H9 (cell line): ENCODE data around the gene FREM1. TPM values are rescaled to one million over a fixed set of nuclear protein-coding genes. Genes with fewer than 3 reads are reported as not detected.

Source experiments
- DNase-seq: peaks from one replicate; pipeline ENCODE4 v3.0.0-alpha.2; 2017
- H2AFZ ChIP-seq: one replicate; pipeline ENCODE4 v1.6.1; 2013; ENCODE audit warnings: mild to moderate bottlenecking, low read length, control low read depth, moderate library complexity
- H2AK5ac ChIP-seq: 2 replicates; pipeline ENCODE4 v1.6.1; 2013; ENCODE audit warnings: low read length, control low read depth, mixed read lengths; ENCODE audit not compliant: insufficient read length
- H2BK120ac ChIP-seq: one replicate; pipeline ENCODE4 v1.6.1; 2013; ENCODE audit warnings: low read depth, mild to moderate bottlenecking, low read length, control low read depth, inconsistent platforms; ENCODE audit not compliant: poor library complexity, severe bottlenecking
- H2BK12ac ChIP-seq: 2 replicates; pipeline ENCODE4 v1.6.1; 2013; ENCODE audit warnings: low read length, control low read depth, mixed read lengths, low read depth; ENCODE audit not compliant: insufficient read length
- H2BK15ac ChIP-seq: 2 replicates; pipeline ENCODE4 v1.6.1; 2013; ENCODE audit warnings: low read depth, low read length, control low read depth
- H2BK20ac ChIP-seq: one replicate; pipeline ENCODE4 v1.6.1; 2013; ENCODE audit warnings: low read depth, mild to moderate bottlenecking, low read length, control low read depth, inconsistent platforms; ENCODE audit not compliant: poor library complexity, severe bottlenecking
- H2BK5ac ChIP-seq: 2 replicates; pipeline ENCODE4 v1.6.1; 2013; ENCODE audit warnings: low read length, control low read depth, mixed read lengths; ENCODE audit not compliant: insufficient read length
- H3K14ac ChIP-seq: 2 replicates; pipeline ENCODE4 v1.6.1; 2013; ENCODE audit warnings: low read length, control low read depth; ENCODE audit not compliant: insufficient read depth
- H3K18ac ChIP-seq: 2 replicates; pipeline ENCODE4 v1.6.1; 2013; ENCODE audit warnings: low read depth, mild to moderate bottlenecking, mixed read lengths, low read length, control low read depth; ENCODE audit not compliant: insufficient read length
- H3K23ac ChIP-seq: 2 replicates; pipeline ENCODE4 v1.6.1; 2013; ENCODE audit warnings: low read length, control low read depth, mixed read lengths, low read depth; ENCODE audit not compliant: insufficient read length
- H3K23me2 ChIP-seq: 2 replicates; pipeline ENCODE4 v1.6.1; 2013; ENCODE audit warnings: low read depth, mild to moderate bottlenecking, mixed read lengths, low read length, control low read depth; ENCODE audit not compliant: insufficient read length, poor library complexity, severe bottlenecking
- H3K27ac ChIP-seq: 2 replicates; pipeline ENCODE4 v1.5.1; 2013; ENCODE audit warnings: low read length, control low read depth, mixed read lengths, low read depth; ENCODE audit not compliant: insufficient read length
- H3K27me3 ChIP-seq: 2 replicates; pipeline ENCODE4 v1.6.1; 2013; ENCODE audit warnings: low read length, control low read depth, inconsistent platforms; ENCODE audit not compliant: insufficient read depth
- H3K4ac ChIP-seq: 2 replicates; pipeline ENCODE4 v1.6.1; 2013; ENCODE audit warnings: low read depth, mild to moderate bottlenecking, control low read depth, inconsistent platforms, low read length, moderate library complexity
- H3K4me1 ChIP-seq: 2 replicates; pipeline ENCODE4 v1.6.1; 2013; ENCODE audit warnings: low read length, control low read depth, inconsistent platforms; ENCODE audit not compliant: insufficient read depth
- H3K4me2 ChIP-seq: 2 replicates; pipeline ENCODE4 v1.6.1; 2013; ENCODE audit warnings: low read length, control low read depth, mixed read lengths; ENCODE audit not compliant: insufficient read length, insufficient read depth
- H3K56ac ChIP-seq: 2 replicates; pipeline ENCODE4 v1.6.1; 2013; ENCODE audit warnings: low read depth, mild to moderate bottlenecking, mixed read lengths, low read length, control low read depth; ENCODE audit not compliant: insufficient read length
- H3K79me1 ChIP-seq: 2 replicates; pipeline ENCODE4 v1.6.1; 2013; ENCODE audit warnings: low read depth, mild to moderate bottlenecking, moderate library complexity, low read length, control low read depth, inconsistent platforms; ENCODE audit not compliant: insufficient read depth, poor library complexity, severe bottlenecking
- H3K79me2 ChIP-seq: 2 replicates; pipeline ENCODE4 v1.6.1; 2013; ENCODE audit warnings: low read length, control low read depth, inconsistent platforms; ENCODE audit not compliant: insufficient read depth
- H3K9ac ChIP-seq: 2 replicates; pipeline ENCODE4 v1.6.1; 2013; ENCODE audit warnings: low read length, control low read depth, mixed read lengths; ENCODE audit not compliant: insufficient read length; ENCODE audit errors: extremely low read depth
- H3K9me3 ChIP-seq: one replicate; pipeline ENCODE4 v1.6.1; 2013; ENCODE audit warnings: low read depth, low read length, inconsistent platforms; ENCODE audit not compliant: control insufficient read depth
- H3T11ph ChIP-seq: one replicate; pipeline ENCODE4 v1.6.1; 2013; ENCODE audit warnings: mild to moderate bottlenecking, low read length, control low read depth, inconsistent platforms
- H4K20me1 ChIP-seq: one replicate; pipeline ENCODE4 v1.6.1; 2013; ENCODE audit not compliant: control insufficient read depth, insufficient read length, insufficient read depth
- H4K5ac ChIP-seq: 2 replicates; pipeline ENCODE4 v1.6.1; 2013; ENCODE audit warnings: low read depth, mild to moderate bottlenecking, mixed read lengths, low read length, control low read depth; ENCODE audit not compliant: insufficient read length
- H4K8ac ChIP-seq: replicated peaks from 2 replicates; pipeline ENCODE4 v1.6.1; 2013; ENCODE audit warnings: low read length, control low read depth, mixed read lengths, low read depth; ENCODE audit not compliant: insufficient read length
- H4K91ac ChIP-seq: 2 replicates; pipeline ENCODE4 v1.6.1; 2013; ENCODE audit warnings: low read depth, mild to moderate bottlenecking, moderate library complexity, mixed read lengths, low read length, control low read depth; ENCODE audit not compliant: insufficient read length
- H3K27ac Mint-ChIP-seq, 3 experiments: 2 replicates in 2 of 3; 3 replicates in 1 of 3; pipeline ENCODE4 v1.8.0; 2020 to 2021; ENCODE audit warnings: mixed read lengths in 3 of 3, mild to moderate bottlenecking in 1 of 3, moderate library complexity in 1 of 3
- H3K27me3 Mint-ChIP-seq: 2 replicates; pipeline ENCODE4 v1.8.0; 2021; ENCODE audit warnings: low read depth, mild to moderate bottlenecking, moderate library complexity, mixed read lengths
- H3K36me3 Mint-ChIP-seq, 3 experiments: 2 replicates in 2 of 3; 3 replicates in 1 of 3; pipeline ENCODE4 v1.8.0; 2020 to 2021; ENCODE audit warnings: low read depth in 3 of 3, mixed read lengths in 3 of 3; ENCODE audit not compliant: insufficient read depth in 1 of 3
- H3K4me1 Mint-ChIP-seq, 2 experiments: 2 replicates each; pipeline ENCODE4 v1.8.0; 2020; ENCODE audit warnings: mixed read lengths in 2 of 2
- H3K4me3 Mint-ChIP-seq, 2 experiments: 2 replicates in 1 of 2; 3 replicates in 1 of 2; pipeline ENCODE4 v1.8.0; 2020 to 2021; ENCODE audit warnings: mild to moderate bottlenecking in 2 of 2, mixed read lengths in 2 of 2, moderate library complexity in 1 of 2
- H3K9me3 Mint-ChIP-seq, 2 experiments: 2 replicates in 1 of 2; 3 replicates in 1 of 2; pipeline ENCODE4 v1.8.0; 2020; ENCODE audit warnings: mild to moderate bottlenecking in 2 of 2, mixed read lengths in 2 of 2, moderate library complexity in 1 of 2
- CTCF ChIP-seq: fragments of 200-600 bp; sonication (generic); conservative IDR thresholded peaks from 3 replicates; pipeline ENCODE4 v1.8.0; 2021; ENCODE audit warnings: antibody characterized with exemption, mild to moderate bottlenecking
- total RNA-seq: library from RNA; stranded (reverse); gene quantifications from 2 replicates; pipeline ENCODE4 v1.2.1, GENCODE V29; 2021

Gene FREM1
- total RNA-seq, 1 experiment from 2014 or later: 0.44 TPM

- H3K27me3 ChIP-seq: no peaks in the 10 kb centered on the region
- no peak overlapping the region for H4K5ac ChIP-seq
- H2BK120ac ChIP-seq: no peak overlapping the region
- H3K9me3 Mint-ChIP-seq: no peaks in the 10 kb centered on the region
- no peak overlapping the region for H4K8ac ChIP-seq
- DNase-seq: no peak
- H3T11ph ChIP-seq: no peak overlapping the region
- H3K9ac ChIP-seq: no peak overlapping the region
- no peak overlapping the region for H3K18ac ChIP-seq
- no peak overlapping the region for H4K91ac ChIP-seq
- no peak overlapping the region for H2AK5ac ChIP-seq
- H2BK12ac ChIP-seq: no peak overlapping the region
- H3K56ac ChIP-seq: no peak overlapping the region
- H3K27me3 Mint-ChIP-seq: no peaks in the 10 kb centered on the region
- H3K4me1 Mint-ChIP-seq: peaks cover 20% of the 10 kb centered on the region in 2 experiments
- no peak overlapping the region for H3K27ac ChIP-seq
- no peaks in the 10 kb centered on the region for H3K23me2 ChIP-seq
- no peak overlapping the region for H3K4ac ChIP-seq
- peaks cover 0 to 3% (median 0%) of the 10 kb centered on the region in 3 experiments; a peak in 2 of 7 replicates for H3K36me3 Mint-ChIP-seq
- no peak overlapping the region for H2BK20ac ChIP-seq
- no peaks in the 10 kb centered on the region for H3K79me1 ChIP-seq
- H3K14ac ChIP-seq: no peak overlapping the region
- H3K4me1 ChIP-seq: no peaks in the 10 kb centered on the region; the same call in 1 of the 2 replicates
- no peak overlapping the region for H3K4me3 Mint-ChIP-seq
- no peaks in the 10 kb centered on the region for H3K79me2 ChIP-seq
- no peak overlapping the region for H3K4me2 ChIP-seq
- no peaks in the 10 kb centered on the region for H4K20me1 ChIP-seq
- H2BK15ac ChIP-seq: no peak overlapping the region
- TF ChIP-seq CTCF: no peak
- no peak overlapping the region for H3K27ac Mint-ChIP-seq
- H3K9me3 ChIP-seq: no peaks in the 10 kb centered on the region
- H3K23ac ChIP-seq: no peak overlapping the region
- H2BK5ac ChIP-seq: no peak overlapping the region
- H2AFZ ChIP-seq: no peak overlapping the region
These were observed 163.1 kb downstream of the FREM1 start for GRCh38 chr9:14747111-14747510.
